Kidney (tissue), 14 donors: ENCODE data around the gene LITAFD. TPM values are rescaled to one million over a fixed set of nuclear protein-coding genes. Genes with fewer than 3 reads are reported as not detected.
"Not testable (repeated sequence)": the region's sequence is repeated elsewhere in the genome, so short reads cannot be mapped to it uniquely, and the experiment has no call there.

Experiments used
- DNase-seq, 5 donors: peaks; one replicate each; pipeline ENCODE4 v3.0.0-alpha.2; 2013 to 2020
- FAIRE-seq: peaks from 2 replicates; lab custom pipeline; 2012; peaks lifted over from hg19 to GRCh38; lab: Jason Lieb, UNC
- H3K27ac ChIP-seq, 2 donors: one replicate each; pipeline ENCODE4 v1.7.0; 2013; ENCODE audit warnings: low read depth in 2 of 2, low read length in 2 of 2, inconsistent platforms in 1 of 2
- H3K27me3 ChIP-seq: one replicate; pipeline ENCODE4 v1.7.1; 2013; ENCODE audit warnings: low read length, inconsistent platforms; ENCODE audit not compliant: control insufficient read depth, insufficient read depth
- H3K36me3 ChIP-seq, 3 donors: one replicate each; pipeline versions ENCODE4 v1.7.0 to v1.7.1; 2013; ENCODE audit warnings: low read length in 3 of 3, control low read depth in 1 of 3, inconsistent platforms in 1 of 3; ENCODE audit not compliant: insufficient read depth in 3 of 3, control insufficient read depth in 2 of 3
- H3K4me1 ChIP-seq, 3 donors: one replicate each; pipeline versions ENCODE4 v1.7.0 to v1.7.1; 2013; ENCODE audit warnings: low read length in 3 of 3, inconsistent platforms in 1 of 3, low read depth in 1 of 3; ENCODE audit not compliant: control insufficient read depth in 2 of 3, insufficient read depth in 2 of 3
- H3K4me3 ChIP-seq, 3 donors: one replicate each; pipeline versions ENCODE4 v1.7.0 to v1.8.1; 2013; ENCODE audit warnings: low read length in 3 of 3, control low read depth in 1 of 3, inconsistent platforms in 1 of 3
- H3K9ac ChIP-seq, 3 donors: one replicate each; pipeline versions ENCODE4 v1.7.0 to v1.7.1; 2013; ENCODE audit warnings: low read length in 3 of 3, control low read depth in 1 of 3, inconsistent platforms in 1 of 3
- H3K9me3 ChIP-seq, 3 donors: one replicate each; pipeline versions ENCODE4 v1.7.0 to v1.7.1; 2013; ENCODE audit warnings: low read length in 3 of 3, control low read depth in 1 of 3, inconsistent platforms in 1 of 3; ENCODE audit not compliant: control insufficient read depth in 2 of 3, insufficient read depth in 1 of 3
- intact Hi-C: fragments of 100-400 bp; cut with DNase I; formaldehyde crosslinking; loops from one replicate; pipeline ENCODE4 v1.11.1; 2022
- polyA plus RNA-seq: library from polyadenylated mRNA; stranded (reverse); fragments of 350-450 nt; fragmentation: Illumina TruSeq; extraction: RNeasy Lipid Tissue Mini Kit (QIAGEN cat#74804); gene quantifications from one replicate; pipeline ENCODE4 v1.2.3, GENCODE V29; 2014; ENCODE audit warnings: low read depth, low replicate concordance; ENCODE audit not compliant: insufficient read depth
- total RNA-seq: library from RNA; stranded (reverse); fragmentation: NEBNext Ultra II Directional; extraction: Animal tissue kit (Norgen Biotek cat#: 25700); gene quantifications from one replicate; pipeline ENCODE4 v1.2.1, GENCODE V29; 2021
- TF ChIP-seq, protein P1 (sequence below): IDR thresholded peaks from 3 replicates; pipeline ENCODE4 v1.5.1; 2012; ENCODE audit warnings: mild to moderate bottlenecking, moderate library complexity, borderline replicate concordance; ENCODE audit not compliant: insufficient read depth; ENCODE audit errors: extremely low read depth
- donor health status: control.
- donor health status: control.
- donor health status: control.
- donor health status: control.
- donor health status: control.
- donor health status: DM: yes; HTN: yes; CAD: no.
- donor health status: Normal renal cell carcinoma (clear cell type).

Gene LITAFD
- total and polyA plus RNA-seq, 2 donors from 2014 or later = not detected

DNA sequence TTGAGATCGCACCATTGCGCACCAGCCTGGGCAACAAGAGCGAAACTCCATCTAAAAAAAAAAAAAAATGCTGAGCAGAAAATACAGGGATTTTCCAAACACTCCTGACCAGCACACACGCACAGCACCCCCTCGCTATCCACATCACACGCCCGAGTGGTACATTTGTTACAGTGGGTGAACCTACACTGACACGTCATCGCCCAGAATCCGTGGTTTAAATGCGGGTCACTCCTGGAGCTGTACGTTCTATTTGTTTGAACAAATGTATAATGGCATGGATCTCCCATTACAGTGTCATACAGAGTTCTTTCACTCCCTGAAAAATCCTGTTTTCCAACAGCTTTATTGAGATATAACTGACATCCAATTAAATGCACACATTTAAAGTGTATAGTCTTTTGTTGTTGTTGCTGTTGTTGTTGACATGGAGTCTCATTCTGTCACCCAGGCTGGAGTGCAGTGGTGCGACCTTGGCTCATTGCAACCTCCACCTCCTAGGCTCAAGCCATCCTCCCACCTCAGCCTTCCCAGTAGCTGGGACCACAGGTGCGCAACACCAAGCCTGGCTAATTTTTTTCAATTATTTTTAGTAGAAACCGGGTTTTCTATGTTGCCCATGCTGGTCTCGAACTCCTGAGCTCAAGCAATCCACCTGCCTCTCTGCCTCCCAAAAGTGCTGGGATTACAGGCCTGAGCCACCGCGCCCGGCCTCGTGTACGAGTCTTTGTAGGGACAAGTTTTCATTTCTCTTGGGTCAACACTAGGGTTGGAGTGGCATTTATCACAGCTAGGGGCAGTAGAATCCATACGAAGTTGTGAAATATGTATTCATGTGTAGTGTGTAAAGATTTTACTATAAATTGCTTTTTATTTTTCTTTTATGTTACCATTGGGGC is 8.9 kb upstream of the LITAFD start:
- TF ChIP-seq, protein P1, sequence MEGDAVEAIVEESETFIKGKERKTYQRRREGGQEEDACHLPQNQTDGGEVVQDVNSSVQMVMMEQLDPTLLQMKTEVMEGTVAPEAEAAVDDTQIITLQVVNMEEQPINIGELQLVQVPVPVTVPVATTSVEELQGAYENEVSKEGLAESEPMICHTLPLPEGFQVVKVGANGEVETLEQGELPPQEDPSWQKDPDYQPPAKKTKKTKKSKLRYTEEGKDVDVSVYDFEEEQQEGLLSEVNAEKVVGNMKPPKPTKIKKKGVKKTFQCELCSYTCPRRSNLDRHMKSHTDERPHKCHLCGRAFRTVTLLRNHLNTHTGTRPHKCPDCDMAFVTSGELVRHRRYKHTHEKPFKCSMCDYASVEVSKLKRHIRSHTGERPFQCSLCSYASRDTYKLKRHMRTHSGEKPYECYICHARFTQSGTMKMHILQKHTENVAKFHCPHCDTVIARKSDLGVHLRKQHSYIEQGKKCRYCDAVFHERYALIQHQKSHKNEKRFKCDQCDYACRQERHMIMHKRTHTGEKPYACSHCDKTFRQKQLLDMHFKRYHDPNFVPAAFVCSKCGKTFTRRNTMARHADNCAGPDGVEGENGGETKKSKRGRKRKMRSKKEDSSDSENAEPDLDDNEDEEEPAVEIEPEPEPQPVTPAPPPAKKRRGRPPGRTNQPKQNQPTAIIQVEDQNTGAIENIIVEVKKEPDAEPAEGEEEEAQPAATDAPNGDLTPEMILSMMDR = no peak
- no peaks in the 10 kb centered on the region for H3K9me3 ChIP-seq
- H3K9ac ChIP-seq = no peak overlapping the region
- no peak overlapping the region for H3K27ac ChIP-seq
- intact Hi-C loops = no loop called here
- DNase-seq = no peak
- no peaks in the 10 kb centered on the region for H3K27me3 ChIP-seq
- no peaks in the 10 kb centered on the region for H3K4me1 ChIP-seq
- H3K36me3 ChIP-seq = no peaks in the 10 kb centered on the region
- FAIRE-seq = no peak
- H3K4me3 ChIP-seq = no peak overlapping the region

- intact Hi-C loops, H3K9me3 ChIP-seq, H3K9ac ChIP-seq, FAIRE-seq, H3K4me3 ChIP-seq, H3K27ac ChIP-seq, H3K36me3 ChIP-seq, H3K4me1 ChIP-seq, DNase-seq, H3K27me3 ChIP-seq: not testable (repeated sequence)
Observed at GRCh38 chr16:8873866-8874195, 8.3 kb upstream of the LITAFD start.

DNA sequence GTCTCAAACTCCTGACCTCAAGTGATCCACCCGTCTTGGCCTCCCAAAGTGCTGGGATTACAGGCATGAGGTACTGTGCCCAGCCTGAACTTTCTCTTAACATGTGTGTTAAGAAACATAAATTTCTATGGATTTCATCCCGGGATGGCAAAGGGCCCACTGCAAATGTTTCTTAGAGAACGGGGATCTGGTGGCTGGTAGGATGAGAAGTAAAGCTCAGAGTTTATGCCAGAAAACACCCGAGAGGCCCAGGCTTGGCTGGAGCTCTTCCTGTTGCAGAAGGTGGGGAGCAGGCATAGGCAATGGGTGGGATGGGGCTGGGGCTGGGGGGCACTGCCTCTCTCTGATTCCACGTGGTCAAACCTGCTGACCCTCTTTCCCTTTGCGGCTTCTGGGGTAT is 7.8 kb upstream of the LITAFD start:
- H3K27me3 ChIP-seq = no peaks in the 10 kb centered on the region
- DNase-seq = no peak
- H3K27ac ChIP-seq = no peak overlapping the region
- no peaks in the 10 kb centered on the region for H3K4me1 ChIP-seq
- intact Hi-C loops = no loop called here
- no peaks in the 10 kb centered on the region for H3K9me3 ChIP-seq
- no peak overlapping the region for H3K9ac ChIP-seq
- FAIRE-seq = no peak
- TF ChIP-seq, protein P1 = no peak
- H3K4me3 ChIP-seq = no peak overlapping the region
- no peaks in the 10 kb centered on the region for H3K36me3 ChIP-seq

DNA sequence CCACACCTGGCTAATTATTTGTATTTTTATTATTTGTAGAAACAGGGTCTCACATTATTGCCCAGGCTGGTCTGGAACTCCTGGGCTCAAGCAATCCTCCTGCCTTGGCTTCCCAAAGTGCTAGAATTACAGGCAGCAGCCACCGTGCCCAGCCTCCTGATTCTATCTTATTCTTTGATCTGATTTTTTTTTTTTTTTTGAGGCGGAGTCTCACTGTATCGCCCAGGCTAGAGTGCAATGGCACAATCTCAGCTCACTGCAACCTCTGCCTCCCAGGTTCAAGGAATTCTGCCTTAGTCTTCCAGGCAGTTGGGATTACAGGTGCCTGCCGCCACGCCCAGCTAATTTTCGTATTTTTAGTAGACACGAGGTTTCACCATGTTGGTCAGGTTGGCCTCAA is 6.8 kb upstream of the LITAFD start:
- H3K27ac ChIP-seq, H3K27me3 ChIP-seq, DNase-seq, FAIRE-seq, H3K9ac ChIP-seq, intact Hi-C loops, H3K4me1 ChIP-seq, H3K9me3 ChIP-seq, H3K4me3 ChIP-seq, H3K36me3 ChIP-seq: not testable (repeated sequence)
